ENCODE measurements around the gene KRTAP9-3.
"Not testable (repeated sequence)": the region's sequence is repeated elsewhere in the genome, so short reads cannot be mapped to it uniquely, and the experiment has no call there.

The KRTAP9-3 gene

DNA sequence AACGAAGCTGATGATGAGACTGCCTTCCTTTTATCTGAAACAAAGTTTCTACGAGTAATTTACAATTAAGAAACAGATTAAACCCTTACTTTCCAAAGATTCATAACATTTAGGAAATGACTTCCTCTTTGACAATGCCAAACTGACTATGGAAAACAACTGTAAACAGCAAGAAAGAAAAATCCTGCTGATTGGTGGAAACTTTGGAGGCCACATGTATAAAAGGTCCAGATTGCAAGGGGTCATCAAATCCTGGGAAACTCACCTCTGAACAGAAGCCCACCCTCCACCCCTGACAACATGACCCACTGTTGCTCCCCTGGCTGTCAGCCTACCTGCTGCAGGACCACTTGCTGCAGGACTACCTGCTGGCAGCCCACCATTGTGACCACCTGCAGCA is 32.8 kb downstream of the KRTAP9-3 start, which contains the start of gene KRTAP9-6:
TSS of gene KRTAP9-6 (plus strand) at position 301 of the 400 bp plus-strand sequence. CDS start at position 301, 0 bp downstream.
- TF ChIP-seq TAF1 (IDR thresholded peaks at IDR 0.05; ENCODE audit: borderline replicate concordance, insufficient read depth, low read length) (no peak), SIN3A (IDR thresholded peaks at IDR 0.05; ENCODE audit: borderline replicate concordance, insufficient read depth, low read length) (no peak), POLR2AphosphoS5 (IDR thresholded peaks at IDR 0.05; ENCODE audit: low read depth, low read length) (no peak), FOXP2 (optimal IDR thresholded peaks at IDR 0.05; ENCODE audit: borderline replicate concordance, extremely low read depth, extremely low read length, insufficient read depth) (no peak)
- TF ChIP-seq, protein P1, sequence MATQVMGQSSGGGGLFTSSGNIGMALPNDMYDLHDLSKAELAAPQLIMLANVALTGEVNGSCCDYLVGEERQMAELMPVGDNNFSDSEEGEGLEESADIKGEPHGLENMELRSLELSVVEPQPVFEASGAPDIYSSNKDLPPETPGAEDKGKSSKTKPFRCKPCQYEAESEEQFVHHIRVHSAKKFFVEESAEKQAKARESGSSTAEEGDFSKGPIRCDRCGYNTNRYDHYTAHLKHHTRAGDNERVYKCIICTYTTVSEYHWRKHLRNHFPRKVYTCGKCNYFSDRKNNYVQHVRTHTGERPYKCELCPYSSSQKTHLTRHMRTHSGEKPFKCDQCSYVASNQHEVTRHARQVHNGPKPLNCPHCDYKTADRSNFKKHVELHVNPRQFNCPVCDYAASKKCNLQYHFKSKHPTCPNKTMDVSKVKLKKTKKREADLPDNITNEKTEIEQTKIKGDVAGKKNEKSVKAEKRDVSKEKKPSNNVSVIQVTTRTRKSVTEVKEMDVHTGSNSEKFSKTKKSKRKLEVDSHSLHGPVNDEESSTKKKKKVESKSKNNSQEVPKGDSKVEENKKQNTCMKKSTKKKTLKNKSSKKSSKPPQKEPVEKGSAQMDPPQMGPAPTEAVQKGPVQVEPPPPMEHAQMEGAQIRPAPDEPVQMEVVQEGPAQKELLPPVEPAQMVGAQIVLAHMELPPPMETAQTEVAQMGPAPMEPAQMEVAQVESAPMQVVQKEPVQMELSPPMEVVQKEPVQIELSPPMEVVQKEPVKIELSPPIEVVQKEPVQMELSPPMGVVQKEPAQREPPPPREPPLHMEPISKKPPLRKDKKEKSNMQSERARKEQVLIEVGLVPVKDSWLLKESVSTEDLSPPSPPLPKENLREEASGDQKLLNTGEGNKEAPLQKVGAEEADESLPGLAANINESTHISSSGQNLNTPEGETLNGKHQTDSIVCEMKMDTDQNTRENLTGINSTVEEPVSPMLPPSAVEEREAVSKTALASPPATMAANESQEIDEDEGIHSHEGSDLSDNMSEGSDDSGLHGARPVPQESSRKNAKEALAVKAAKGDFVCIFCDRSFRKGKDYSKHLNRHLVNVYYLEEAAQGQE (IDR thresholded peaks at IDR 0.05; ENCODE audit: insufficient read depth in 1 of 2, low read depth in 2 of 2, low read length in 2 of 2): no peak

DNA sequence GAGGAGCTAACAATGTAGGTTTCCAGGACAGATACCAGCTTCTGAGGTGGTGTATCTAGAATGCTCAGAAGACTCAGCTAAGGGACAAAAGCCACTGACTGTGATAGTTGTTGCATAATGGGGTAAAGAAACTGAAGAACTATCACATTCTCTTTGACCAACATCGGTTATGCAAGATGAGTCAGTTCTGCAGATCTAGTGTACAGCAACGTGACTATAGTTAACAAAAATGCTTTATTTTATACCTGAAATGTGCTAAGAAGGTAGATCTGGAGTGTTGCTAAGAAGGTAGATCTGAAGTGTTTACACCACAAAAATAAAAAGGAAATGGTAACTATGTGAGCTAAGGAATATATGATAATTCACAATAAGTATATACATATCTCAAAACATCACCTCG is 35.5 kb downstream of the KRTAP9-3 start:
- TF ChIP-seq SIN3A (IDR thresholded peaks at IDR 0.05; ENCODE audit: borderline replicate concordance, insufficient read depth, low read length) (no peak), TAF1 (IDR thresholded peaks at IDR 0.05; ENCODE audit: borderline replicate concordance, insufficient read depth, low read length) (no peak), FOXP2 (optimal IDR thresholded peaks at IDR 0.05; ENCODE audit: borderline replicate concordance, extremely low read depth, extremely low read length, insufficient read depth) (no peak), POLR2AphosphoS5 (IDR thresholded peaks at IDR 0.05; ENCODE audit: low read depth, low read length) (no peak)
- TF ChIP-seq, protein P1 (IDR thresholded peaks at IDR 0.05; ENCODE audit: insufficient read depth in 1 of 2, low read depth in 2 of 2, low read length in 2 of 2): no peak

DNA sequence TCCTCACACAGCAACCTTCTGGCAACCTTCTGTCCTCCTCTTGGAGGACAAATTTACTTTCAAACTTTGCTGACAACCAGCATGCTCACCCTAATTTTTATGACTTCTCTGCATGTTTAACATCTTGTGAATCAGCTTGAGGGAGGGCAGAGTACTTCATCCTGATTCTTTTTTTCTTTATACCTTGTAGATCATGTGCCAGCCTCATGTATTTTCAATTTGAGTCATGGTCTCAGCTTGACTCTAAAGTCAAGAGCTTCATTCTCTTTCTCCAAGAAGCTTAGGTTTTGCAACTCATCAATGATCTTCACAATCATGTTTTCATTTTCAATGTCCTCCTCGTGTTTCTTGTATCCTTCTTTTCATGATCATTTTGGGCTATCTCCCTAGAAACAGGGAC is 39.6 kb downstream of the KRTAP9-3 start:
- TF ChIP-seq FOXP2 (optimal IDR thresholded peaks at IDR 0.05; ENCODE audit: borderline replicate concordance, extremely low read depth, extremely low read length, insufficient read depth) (no peak), TAF1 (IDR thresholded peaks at IDR 0.05; ENCODE audit: borderline replicate concordance, insufficient read depth, low read length) (no peak), POLR2AphosphoS5 (IDR thresholded peaks at IDR 0.05; ENCODE audit: low read depth, low read length) (no peak), SIN3A (IDR thresholded peaks at IDR 0.05; ENCODE audit: borderline replicate concordance, insufficient read depth, low read length) (no peak)
- TF ChIP-seq, protein P1 (IDR thresholded peaks at IDR 0.05; ENCODE audit: insufficient read depth in 1 of 2, low read depth in 2 of 2, low read length in 2 of 2): no peak

DNA sequence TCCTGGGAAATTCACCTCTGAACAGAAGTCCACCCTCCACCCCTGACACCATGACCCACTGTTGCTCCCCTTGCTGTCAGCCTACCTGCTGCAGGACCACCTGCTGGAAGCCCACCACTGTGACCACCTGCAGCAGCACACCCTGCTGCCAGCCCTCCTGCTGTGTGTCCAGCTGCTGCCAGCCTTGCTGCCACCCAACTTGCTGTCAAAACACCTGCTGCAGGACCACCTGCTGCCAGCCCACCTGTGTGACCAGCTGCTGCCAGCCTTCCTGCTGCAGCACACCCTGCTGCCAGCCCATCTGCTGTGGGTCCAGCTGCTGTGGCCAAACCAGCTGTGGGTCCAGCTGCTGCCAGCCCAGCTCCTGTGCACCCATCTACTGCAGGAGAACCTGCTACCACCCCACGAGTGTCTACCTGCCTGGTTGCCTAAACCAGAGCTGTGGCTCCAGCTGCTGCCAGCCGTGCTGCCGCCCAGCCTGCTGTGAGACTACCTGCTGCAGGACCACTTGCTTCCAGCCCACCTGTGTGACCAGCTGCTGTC is 43.5 kb downstream of the KRTAP9-3 start, which contains the start of gene KRTAP9-7:
TSS of gene KRTAP9-7 (plus strand) at position 51 of the 543 bp plus-strand sequence. CDS start at position 51, 0 bp downstream.
- TF ChIP-seq SIN3A (IDR thresholded peaks at IDR 0.05; ENCODE audit: borderline replicate concordance, insufficient read depth, low read length); POLR2AphosphoS5 (IDR thresholded peaks at IDR 0.05; ENCODE audit: low read depth, low read length): not testable (repeated sequence)
- TF ChIP-seq, protein P1 (IDR thresholded peaks at IDR 0.05; ENCODE audit: insufficient read depth in 1 of 2, low read depth in 2 of 2, low read length in 2 of 2): not testable (repeated sequence)

Data from PFSK-1 (cell line).